GM19351 (cell line): ENCODE measurements around the gene BRINP3.

Experiments used
- ATAC-seq: cut with Tn5 transposase; IDR thresholded peaks from one replicate; pipeline ENCODE4 v1.9.1; 2021; ENCODE audit warnings: mild to moderate bottlenecking, moderate library complexity; ENCODE audit not compliant: unreplicated experiment

BRINP3 gene

GRCh38 chr1:190453550-190453949 lies 24.1 kb downstream of the BRINP3 start:
- no peak for ATAC-seq

DNA sequence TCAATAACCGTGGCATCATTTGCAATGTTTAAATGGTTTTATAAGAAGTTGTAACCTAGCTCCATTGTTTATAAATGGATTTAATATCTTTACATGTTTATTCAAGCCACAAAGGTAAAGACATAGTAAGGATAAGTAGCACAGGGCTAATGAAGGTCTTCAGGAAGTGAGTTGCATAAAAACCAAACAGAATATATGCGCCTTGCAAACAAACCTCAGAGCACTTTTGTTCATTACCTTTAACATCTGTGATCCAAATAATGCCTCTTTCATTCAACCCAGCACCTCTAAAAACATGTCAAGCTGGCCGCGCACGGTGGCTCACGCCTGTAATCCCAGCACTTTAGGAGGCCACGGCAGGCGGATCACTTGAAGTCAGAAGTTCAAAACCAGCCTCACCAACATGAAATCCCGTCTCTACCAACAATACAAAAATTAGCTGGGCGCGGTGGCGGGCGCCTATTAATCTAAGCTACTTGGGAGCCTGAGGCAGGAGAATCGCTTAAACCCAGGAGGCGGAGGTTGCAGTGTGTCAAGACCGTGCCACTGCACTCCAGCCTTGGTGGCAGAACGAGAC lies 25.3 kb downstream of the BRINP3 start:
- ATAC-seq, result no peak

DNA sequence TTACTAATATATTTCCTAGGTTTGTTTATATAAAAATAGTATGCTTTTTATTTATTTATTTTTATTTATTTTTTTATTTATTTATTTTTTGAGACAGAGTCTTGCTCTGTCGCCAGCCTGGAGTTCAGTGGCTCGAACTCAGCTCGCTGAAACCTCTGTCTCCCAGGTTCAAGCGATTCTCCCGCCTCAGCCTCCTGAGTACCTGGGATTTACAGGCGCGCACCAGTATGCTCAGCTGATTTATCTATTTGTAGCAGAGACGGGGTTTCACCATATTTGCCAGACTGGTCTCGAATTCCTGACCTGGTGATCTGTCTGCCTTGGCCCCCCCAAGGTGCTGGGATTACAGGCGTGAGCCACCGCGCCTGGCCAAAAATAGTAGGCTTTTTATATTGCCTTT lies 33.2 kb downstream of the BRINP3 start:
- ATAC-seq, result no peak

DNA sequence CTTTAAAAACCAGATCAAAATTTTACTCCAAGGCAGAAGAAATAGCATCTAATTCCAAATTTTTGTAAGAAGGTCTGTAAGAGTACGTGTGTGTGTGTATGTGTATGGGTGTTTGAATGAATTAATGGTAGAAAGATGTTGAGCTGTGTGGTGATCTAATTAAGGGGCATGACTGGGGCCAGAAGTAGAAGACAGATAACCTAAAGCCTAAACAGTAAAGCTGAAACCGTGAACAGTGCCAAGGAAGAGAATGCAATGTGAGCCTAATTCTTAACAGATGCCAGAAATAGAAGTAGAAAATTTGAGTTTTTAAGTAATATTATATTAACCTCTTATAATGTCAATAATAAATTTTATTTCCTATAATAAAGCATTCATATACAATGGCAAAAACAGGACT lies 38.2 kb downstream of the BRINP3 start:
- no peak for ATAC-seq

DNA sequence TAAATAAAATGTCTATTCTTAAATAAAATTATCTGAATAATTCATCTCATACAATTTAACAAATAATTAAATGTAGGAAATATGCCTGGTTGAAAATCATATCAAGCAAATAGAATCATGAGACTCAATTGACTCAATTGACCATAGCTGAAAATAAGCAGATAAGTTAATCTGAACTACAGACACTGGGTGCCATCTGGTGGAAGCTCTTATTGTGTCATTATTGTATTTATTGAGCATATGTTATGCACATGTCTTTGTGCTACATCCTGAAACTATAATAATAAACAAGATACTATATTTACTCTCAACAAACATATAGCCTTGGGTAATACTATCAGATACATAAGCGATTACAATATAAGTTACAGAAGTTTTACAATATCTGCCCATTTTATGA lies 41.0 kb downstream of the BRINP3 start:
- ATAC-seq, result no peak

DNA sequence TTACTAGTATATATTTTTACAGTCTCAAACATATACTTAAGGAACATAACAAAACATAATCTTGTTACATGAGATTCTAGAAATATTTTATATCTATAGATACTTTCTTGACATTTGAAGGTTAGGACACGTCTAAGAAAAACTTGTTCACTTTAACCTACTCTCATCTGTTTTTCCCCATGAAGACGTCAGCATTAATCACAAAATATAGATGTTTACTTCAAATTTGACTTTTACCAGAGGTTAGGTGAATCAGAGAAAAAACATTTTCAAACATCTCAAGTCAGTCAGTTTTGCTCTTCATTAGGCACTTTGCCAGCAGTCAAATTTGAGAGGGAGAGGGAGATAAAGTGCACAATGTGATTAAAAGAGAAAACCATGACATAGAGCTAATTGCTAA lies 47.7 kb downstream of the BRINP3 start:
- ATAC-seq, result no peak

- no peak for ATAC-seq
Observed at GRCh38 chr1:190429141-190429540, 48.5 kb downstream of the BRINP3 start.

DNA sequence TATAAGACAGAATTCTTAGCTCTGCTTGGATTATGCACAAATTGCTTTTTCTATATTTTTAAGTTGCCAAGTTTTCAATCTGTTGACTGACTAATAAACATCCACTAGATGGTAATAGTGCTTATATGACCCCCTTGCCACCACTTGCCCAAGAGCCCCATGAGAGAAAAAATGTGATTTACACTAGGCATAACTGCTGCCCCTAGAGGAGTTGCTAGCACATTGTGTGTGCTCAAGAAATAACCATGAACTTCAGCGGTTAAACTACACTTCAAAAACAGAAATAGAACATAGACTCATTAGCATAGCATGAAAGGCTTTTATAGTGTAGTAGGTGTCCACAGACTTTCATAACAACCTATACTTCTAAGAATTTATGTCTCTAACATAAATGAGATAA lies 61.4 kb downstream of the BRINP3 start:
- ATAC-seq, result no peak

DNA sequence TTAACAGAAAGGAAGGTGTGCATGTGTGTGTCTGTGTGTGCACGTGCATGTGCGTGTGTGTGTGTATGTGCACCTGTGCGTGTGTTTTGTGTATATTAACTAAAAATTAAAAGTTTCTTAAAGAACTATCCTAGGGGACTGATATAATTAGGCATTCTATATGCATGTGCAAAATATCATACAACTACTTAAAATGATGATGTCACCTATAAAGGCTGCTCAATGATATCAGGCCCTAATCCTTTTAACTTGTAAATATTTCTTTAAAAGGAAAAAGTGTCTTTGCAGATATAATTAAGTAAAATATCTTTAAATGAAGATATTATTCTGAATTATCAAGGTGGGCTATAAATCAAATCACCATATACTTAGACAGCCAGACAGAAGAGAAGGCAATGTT lies 64.5 kb downstream of the BRINP3 start:
- ATAC-seq, result no peak

DNA sequence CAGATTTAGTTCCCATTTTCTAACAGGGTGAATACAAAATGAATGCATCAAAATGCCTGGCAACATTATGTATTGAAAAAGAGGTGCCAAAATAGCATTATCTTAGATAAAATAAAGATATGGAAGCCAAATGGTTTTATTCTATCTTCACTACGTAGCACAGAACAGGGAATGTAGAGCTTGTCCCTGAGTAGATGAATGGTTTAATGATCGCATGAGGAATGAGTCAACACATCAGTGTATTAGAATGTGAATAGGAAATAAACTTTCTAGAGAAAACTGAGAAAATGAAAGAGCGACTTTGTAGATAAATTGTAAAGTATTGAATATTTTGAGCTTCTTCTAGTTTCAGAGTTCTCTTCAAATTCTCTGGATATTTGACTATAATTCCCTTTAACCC lies 74.3 kb downstream of the BRINP3 start:
- ATAC-seq, result no peak

- ATAC-seq, result no peak
Observed at GRCh38 chr1:190399233-190399632, 78.4 kb downstream of the BRINP3 start.

- no peak for ATAC-seq
Observed at GRCh38 chr1:190391582-190391981, 86.1 kb downstream of the BRINP3 start.

DNA sequence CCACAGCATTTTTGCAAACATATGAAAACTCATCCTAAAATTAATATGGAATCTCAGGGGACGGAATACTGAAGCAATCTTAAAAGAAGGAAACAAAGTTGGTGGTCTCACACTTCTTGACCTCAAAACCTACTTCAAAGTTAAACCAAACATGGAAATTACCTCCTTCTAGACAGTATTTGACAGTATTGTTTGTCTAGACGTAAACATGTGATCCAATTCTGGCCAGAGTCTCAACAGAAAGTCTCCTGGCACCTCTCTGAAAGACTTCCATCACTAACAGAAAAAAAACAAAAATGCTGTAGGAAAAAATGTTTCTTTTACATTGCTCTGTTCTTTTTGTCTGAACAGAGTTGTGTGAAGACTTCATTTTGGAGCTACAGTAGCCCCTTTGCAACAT lies 99.7 kb downstream of the BRINP3 start:
- no peak for ATAC-seq

GRCh38 chr1:190377294-190377693 lies 100.4 kb downstream of the BRINP3 start:
- peak; percentile 40 for ATAC-seq

- peak; percentile 30 for ATAC-seq
Observed at GRCh38 chr1:190376044-190376443, 101.6 kb downstream of the BRINP3 start.

GRCh38 chr1:190373705-190374336 lies 103.8 kb downstream of the BRINP3 start:
- ATAC-seq, result peak; percentile 77

DNA sequence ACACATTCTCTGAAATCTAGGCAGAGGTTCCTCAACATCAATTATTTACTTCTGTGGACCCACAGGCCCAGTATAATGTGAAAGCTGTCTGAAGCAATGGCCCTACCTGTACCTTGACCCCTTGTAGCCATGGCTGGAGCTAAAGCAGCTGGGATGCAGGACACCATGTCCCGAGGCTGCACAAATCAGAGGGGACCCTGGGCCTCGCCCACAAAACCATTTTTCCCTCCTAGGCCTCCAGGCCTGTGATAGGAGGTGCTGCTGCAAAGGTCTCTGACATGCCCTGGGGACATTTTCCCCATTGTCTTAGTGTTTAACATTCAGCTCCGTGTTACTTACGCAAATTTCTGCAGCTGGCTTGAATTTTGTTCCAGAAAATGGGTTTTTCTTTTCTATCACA lies 110.5 kb downstream of the BRINP3 start:
- ATAC-seq, result no peak

DNA sequence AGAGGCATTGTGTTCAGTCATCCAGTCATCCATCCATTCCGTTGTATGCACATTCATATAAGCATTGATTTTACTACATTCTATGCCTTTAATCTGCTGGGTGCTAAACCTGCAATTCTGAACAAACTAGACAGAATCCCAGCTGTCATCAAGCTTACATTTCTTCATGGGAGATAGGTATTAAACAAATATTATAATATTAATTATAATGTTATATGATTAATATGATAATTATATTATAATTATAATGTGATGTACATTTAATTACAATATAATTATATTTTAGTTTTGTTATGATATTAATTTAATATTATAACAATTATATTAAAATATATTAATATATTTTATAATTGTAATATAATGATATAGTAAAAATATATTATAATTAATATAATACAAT lies 112.4 kb downstream of the BRINP3 start:
- ATAC-seq, result no peak

DNA sequence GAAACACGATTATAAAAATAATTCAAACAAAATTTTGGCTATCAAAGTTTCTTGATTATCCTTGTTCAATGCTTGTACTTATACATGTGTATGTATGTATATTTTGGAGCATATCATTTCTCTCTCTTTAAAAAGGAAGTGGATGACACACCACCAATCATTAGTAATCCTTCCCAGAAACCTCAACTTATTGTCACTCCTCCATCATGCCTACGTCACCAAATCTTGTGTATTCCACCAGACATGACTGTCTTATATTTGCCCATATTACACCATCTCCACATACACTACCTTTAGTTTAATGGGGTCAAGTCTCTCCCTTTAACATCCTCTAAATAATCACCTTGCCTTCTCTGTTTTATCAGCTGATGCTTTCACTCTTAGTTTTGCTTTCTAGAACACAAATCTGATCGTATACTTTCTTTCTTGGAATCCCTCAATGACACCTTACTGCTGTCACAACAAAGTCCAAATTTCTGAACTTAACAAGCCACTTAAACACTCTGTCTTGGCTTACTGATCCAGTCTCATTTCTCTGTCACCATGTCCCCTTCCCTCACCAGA lies 124.0 kb downstream of the BRINP3 start:
- ATAC-seq, result no peak

DNA sequence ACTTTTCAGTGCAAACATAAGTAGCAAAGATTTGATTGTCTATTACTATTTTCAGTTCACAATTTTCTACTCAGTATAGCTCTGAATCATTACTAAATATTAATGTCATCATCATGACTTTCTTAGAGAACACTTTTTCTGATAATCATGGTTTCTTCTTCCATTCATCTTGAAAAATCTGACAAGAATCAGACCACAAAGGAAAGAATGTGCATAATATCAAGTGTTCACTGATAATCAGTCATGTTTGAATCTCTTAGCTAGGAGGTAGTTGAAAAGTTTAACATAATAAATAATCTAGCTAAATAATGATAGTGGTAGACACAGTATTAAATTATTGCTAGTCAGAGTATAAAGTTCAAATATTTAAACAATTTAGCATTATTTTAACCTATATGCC lies 133.2 kb downstream of the BRINP3 start:
- ATAC-seq, result no peak

GRCh38 chr1:190338829-190339228 lies 138.8 kb downstream of the BRINP3 start:
- no peak for ATAC-seq

DNA sequence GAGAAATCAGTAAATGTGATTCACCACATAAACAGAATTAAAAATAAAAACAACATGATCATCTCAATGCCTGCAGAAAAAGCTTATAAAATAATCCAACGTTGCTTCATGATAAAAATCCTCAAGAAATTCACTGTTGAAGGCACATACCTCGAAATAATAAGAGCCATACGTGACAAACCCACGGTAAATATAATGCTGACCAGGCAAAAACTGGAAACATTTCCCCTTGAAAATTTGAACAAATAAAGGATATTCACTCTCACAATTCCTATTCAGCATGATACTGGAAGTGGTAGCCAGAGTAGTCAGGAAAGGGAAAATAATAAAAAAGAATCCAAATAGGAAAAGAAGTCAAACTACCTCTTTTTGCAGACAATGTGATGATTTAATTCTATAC lies 148.8 kb downstream of the BRINP3 start:
- ATAC-seq, result no peak

GRCh38 chr1:190328361-190328760 lies 149.3 kb downstream of the BRINP3 start:
- no peak for ATAC-seq
